COLO829 (cell line): Measurements from ENCODE around the gene HOXA6.

Experiments
- DNase-seq: peaks from one replicate; pipeline ENCODE4 v3.0.0; 2012; ENCODE audit warnings: low spot score

HOXA6 gene

DNA sequence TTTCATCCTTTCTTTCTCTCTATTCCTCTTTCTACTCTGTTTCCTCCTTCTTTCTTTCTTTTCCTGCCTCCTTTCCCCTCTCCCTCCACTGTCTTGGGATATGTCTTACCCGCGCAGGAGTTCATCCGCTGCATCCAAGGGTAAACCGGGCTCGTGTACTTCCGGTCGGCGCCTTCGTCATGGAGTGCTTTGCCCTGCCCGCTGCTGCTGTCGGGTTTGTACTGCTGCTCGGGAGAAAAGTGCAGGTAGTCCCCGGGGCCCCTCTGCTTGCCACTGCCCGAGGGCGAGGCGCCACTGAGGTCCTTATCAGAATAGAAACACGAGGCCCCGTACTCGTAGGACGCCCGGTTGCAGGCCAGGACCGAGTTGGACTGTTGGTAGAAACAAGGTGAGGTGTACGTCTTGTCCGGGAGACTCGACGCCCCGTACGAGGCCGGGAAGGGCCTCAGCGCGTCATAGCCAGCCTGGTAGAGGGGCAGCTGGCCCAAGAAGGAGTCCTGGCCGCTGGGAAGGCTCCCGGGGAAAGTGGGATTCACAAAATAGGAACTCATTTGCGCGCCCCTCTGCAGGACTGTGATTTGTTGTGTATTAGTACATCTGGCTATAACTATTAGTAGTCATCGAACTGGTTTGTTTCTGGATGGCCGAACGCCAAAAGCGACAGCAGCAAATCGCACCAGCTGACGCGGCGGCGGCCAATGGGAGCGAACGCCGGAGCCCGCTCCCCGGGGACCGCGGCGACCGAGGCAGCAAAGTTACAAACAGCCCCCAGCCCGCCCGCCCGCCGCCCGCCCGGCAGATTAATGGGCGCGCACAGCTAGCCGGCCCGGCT, at the start of gene HOXA6:
Gene HOXA6 (minus strand): TSS at position 576 of the 832 bp plus-strand sequence. CDS start 25 bp downstream, at position 551.
- DNase-seq, result no peak

DNA sequence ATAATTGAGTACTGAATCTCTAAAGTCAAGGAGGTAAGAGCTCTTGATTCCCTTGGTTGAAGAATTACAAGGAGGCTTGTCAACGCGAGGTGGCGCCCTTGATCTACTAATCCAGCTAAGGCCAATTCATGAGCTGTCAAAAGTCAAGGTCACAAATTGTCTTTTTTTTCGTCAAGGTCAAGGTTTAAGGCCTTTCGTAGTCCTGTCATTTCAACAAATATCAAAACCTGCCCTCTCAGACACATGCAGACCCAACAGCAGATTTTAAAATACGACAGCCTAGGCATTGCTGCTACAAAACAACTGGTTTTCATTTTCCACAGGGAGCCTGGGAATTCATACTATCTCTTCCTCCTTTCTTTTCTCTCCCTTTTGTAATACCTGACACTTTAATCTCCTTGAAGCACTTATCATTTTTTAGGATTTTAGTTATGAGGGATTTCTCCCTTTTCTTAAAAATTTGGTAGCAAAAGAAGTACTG, 48.8 kb upstream of the HOXA6 start:
- DNase-seq, result peak; percentile 75

DNA sequence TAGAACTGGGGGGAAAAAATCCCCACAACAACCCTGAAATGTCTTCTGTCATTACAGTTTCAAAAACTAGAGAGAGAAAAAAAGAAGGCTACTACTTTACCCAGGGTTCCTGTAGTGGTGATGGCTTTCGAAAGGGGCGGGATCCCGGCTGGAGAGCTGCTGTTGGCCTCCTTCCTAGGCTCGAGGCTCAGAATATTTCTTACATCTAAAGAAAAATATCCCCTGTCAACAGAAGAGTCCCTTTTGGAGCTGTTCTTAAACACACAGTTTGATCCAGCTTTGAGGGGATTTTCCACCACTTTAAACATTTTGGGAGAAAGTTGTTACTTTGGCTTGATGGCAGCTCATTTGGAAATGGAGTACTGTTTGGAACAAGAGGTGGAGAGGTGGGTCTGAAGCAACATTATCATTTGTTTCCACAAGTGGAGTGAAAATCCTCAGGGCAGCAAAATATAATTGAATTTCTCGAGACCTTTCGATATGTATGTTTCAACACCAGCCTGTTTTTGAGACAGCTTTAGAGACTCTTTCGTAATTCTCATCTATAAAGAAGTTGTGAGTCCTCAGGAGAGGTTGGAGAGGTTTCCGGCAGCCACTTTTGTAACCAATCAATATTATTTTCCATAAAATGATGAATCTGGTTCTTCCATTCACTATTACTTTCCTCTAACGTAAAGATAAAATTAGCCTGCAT, 47.3 kb upstream of the HOXA6 start:
- DNase-seq, result no peak

DNA sequence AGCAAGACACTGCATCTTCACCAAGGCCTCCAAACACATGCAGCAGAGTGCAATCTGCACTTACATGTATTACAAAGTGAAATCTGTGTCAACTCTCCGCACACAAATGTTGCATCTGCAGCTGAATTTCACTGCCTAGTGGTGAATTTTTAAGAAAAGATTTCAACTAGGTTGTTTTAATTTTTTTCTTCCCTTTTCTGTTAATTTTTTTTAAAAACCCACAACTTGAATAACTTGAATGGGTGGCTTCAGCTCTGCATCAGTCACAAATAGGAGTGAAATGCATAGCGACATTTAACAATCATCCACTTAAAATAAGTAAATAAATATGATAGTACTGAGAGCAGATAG, 46.4 kb upstream of the HOXA6 start:
- no peak for DNase-seq

DNA sequence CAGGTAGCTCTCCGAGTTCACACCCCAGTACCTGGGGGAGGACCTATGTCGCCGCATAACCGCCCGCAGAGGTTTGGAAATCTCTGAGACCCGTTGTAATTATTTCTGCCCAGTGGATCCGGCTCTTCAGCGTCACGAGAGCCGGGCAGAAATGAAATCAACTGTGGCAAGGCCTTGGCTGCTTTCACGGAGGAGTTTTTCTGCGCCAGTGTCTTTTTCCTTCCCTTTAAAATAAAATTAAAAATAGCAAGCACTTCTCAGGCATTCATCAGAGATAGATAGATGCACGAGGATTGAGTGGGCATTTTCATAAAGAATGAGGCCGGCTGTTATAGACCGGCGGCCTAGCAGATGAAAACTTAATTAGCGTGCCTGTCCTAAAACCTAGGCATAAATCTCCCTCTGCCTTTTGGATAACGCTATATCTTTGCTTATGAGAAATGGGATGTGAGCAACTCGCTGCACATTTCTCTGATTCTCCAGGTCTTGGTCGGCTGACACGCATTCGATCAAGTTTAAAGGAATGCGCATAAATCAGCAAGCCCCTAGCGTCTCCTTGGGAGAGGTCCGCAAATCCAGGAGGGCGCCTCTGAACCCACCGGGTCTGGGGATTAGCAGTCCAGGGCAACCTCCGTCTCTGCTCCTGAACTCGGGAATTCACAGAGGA, 45.9 kb upstream of the HOXA6 start:
- DNase-seq, result no peak

DNA sequence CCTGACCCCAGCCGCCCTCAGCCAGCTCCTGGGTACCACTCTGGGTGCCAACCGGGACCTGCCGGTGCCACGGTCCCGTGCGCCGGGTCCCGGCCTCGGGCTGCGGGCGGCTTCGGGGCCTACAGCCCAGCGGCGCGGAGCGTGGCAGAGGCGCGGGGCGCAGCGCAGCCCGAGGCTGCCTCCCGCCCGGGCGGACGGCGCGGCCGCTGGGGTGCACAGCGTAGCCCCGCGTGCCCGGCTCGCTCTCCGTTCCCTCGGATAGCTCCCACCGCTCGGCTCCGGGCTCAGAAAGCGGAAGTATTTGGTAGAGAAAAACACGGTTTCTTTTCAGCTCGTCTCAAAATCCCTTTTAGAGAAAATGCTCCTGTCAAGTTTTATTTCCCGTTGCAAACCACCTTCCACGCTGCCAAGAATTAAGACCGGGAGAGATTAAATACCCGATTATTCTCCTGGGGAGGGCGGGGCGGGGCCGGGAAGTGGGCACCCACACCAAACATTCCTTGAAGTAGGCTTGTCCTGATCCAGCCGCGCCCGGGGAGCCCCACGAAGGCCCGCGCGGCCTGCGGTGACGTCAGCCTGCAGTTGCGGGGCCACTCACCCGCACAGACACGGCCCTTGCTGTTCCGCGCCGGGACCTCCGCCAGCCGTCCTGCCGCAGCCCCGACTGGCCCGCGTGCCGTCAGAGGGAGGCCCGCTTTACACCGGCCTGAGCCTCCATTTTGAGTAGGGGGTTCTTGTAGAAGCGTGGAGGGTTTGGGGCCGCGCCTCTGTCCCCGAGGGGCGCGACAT, 45.2 kb upstream of the HOXA6 start:
- no peak for DNase-seq

DNA sequence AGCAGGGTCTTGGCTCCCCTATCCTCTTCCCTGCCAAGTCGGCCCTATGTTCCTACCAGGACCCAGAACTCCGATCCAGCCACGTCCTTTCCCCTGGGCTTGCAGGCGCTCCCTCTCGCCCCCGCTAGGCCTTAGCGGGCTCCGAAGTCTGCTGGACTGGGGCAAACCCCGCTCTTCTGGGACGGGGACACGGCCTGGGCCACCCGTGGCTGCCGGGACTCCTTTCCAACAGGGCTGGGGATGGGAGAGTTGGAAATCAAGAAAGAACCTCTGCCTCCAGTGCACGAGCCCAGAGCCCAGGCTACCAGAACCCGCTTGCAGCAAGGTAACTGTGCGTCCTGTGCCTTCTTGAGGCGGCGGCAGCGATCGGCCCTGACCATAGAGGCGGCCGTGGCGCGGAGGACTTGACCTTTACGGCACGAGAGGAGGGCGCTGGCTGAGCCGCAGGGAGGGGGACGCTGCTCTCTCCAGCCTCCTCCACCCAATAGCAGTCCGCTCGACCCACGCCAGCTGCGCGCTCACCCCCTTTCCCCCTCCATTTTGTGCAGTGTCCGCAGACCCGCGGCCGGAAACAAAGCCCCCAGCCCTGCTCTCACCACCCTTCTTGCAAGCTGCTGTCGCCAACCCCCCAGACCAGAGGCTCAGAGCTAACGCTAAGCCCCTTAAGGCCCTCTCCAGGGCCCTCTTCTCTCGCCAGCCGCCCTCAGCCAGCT, 44.4 kb upstream of the HOXA6 start:
- DNase-seq, result no peak

DNA sequence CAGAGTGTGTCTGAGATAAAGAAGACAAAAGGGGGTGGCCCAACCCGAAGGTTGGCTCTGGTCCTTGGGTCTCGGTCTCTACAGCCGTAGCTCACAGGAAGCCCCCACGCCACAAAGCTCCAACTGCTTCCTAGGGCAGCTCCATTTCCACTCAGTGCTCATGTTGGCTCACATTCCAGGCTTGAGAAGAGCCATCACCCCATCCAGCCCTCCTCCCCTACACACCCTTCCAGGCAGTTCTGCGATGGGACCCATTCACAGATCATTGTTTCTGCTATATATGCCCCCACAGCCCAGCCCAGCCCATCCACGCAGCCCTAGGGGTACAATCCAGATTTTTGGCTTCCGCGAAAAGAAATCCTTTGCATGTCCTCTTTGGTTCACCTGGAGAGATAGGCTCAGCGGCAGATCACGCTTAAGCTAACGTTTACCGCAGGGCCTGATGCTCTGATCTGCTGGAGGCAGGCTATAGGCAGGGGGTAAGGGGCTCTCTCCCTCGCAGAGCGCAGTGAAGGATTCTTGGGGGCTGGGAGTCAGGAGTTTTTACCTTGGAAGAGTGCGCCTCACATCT, 43.7 kb upstream of the HOXA6 start:
- DNase-seq, result no peak

DNA sequence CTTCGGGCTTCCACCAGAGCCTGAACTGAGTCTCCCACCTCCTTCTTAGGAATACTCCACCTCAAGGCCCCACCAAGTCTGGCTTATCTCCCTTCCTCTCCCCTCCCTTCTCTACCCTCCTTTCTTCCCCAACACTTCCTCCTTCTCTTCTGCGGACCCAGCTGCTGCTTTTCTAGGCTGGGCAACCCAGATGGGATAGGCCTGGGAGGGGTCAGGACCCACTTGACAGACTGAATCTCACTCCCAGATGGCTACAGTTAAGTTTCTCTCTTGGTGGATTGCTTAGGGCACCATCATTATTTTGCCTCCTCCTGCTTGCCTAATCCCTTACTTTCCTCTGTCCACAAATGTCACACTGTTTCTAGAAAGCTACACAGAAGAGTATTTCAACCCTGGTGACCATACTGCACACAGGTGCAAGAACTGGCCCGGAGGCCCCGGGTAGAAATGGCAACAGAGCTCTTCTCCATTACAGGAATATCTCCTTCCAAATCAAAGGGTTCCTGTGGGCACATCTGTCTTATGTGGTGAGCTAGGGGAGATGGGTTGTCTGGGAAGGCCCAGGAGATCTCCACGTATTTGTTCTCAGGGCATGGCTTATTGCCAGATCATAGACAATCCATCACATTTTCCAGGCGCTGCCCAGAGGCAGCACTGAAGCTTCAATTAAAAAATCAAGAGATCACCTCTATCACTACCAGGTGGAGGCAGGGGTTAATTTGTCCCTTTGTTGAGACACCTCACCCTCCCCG, 42.6 kb upstream of the HOXA6 start:
- no peak for DNase-seq

DNA sequence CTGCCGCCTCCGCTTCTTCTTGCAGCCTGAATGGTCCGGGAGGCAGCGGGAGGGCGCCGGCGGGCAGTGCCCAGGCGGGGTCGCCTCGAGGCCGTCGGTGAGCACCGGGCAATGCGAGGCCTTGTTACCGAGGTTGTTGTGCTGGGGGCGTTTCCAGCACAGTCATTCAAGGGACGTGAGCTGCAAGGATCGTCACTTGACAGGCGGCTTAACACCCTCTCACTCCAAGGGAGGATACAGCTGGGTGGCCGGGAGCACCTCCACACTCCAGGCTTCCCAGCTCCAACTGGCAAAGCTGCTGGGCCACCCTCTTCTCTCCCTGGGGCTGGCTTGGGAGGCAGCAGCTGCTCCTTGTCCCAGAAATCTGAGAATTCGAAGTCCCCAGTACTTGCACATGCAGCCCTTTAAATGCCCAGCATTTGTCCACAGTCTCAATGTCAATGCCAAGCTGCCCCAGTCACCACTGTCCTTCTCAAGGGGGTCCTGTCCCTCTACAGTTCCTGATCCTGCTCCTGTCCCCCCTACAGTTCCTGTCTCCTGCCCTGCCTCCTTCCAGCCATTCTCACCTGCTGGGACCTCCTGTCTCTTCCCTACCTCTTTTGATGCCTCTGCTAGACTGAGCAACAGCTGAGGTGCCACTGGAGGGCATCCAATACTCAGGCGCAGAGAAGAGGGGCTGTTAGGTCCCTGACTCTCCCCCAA, 41.9 kb upstream of the HOXA6 start:
- DNase-seq, result no peak

DNA sequence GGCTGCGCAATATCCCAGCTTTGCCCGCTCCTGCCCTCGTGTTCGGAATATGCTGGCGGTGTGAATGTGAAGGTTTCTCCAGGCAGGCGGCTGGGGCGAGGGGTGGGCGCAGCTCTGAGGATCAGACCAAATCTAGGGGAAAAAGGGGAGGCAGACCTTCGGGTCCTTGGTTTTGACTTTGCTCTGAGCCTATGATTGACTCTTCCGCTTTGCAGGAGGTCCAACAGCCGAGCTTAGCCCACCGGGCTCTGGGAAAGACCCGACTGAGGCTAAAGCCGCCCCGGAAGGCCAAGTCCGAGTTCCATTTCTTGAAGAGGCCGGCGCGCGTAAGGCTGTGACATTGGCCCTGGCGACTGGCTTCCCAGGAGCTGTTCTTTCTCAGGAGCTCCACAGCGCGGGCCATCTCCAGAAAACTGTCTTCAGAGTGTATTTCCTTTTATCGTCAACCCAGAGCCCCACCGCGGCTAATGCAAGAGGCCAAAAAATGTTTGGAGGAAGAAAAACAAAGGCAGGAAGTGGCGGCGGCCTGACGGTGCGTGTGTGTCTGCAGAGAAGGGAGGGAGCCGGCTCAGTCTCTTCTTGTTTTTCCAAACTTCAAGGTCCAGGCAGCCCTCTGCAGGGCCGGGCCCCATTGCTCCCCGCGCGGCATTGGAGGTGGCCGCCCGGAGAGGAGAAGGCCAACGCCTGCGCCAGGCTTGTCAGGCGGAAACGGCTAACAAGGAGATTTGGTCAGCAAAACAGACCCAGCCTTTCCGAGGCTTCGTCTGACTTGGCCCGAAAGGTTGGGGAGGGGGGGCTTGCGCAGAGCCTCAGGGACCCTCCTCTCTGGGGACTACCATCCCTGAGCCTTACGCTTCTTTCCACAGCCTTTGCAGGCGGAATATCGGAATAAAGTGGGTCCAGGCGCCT, 41.1 kb upstream of the HOXA6 start:
- DNase-seq, result no peak

DNA sequence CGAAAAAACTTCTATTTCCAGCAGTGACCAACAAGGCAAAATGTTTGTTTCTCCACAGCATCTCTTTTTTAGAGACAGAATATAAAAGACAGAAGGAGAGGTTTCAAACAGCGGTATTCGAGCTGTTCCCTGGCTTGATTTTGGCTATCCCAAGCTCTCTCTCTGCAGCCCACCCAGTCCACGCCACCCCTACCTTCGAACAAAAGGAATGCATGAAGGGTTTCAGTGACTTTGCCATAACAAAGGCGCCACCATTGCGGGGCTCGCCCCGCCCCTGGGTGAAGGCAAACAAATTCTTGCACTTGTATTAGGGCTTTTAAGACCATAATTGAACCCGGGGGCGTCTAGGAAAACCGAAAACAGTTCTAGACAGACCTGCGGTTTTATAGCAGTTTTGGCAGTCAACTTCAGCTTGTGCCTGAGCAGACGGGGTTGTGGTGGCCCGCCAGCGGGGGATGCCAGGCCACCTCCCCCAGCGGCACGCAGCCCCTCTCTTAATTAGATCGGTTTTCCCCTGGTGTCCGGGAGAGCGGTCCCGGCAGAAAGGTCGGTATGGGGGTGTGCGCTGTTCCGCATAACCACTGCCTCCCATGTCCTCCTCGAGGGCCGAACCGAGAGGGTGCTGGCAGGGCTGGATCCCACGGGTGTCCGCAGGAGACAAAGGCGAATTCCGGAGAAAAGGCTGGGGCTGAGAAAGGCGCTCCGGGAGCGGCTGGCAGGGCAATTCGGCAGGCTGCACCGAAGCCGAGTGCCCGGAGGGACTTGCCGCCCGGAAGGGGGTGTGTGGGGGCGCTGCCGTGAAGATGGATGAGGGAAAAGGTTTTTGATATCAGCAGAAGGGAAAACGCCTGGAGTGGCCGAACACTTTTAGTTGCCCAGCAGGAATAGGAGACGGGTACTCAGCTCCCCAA, 40.2 kb upstream of the HOXA6 start:
- no peak for DNase-seq

DNA sequence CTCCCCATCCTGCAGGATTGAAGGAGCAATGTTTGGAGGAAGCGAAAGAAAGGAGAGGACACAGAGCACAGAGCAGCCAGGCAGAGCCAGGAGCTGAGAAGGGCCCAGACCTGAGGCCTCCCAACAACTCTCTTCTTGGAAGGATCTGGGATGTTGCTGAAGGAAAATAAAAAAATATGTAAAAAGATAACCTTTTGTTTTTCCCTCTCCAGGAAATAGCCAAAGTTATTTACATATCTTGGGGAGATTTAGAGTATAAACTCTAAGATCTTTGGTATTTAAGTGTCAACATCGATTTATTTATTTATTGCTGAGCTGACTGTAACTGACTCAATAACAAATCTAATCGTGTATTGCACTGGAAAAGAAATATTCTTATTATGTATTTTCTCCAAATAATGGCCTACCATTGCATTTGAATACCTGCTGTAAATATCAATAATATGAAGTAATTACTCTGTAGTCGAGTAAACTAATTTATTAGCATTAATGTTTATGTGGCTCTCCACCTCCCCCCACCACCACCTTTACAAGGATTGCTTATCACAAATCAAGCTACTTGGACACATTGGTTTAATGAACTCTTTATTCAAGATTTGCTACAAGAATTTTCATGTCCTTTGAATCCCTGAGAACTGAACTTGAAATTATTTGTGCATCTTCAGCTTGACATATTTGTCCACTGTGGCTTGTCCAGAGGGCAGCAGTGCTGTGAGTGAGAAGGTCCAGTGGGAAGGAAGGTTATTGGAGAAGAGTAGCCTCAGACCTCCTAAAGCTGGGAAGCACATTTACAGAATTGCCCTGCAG, 39.3 kb upstream of the HOXA6 start:
- no peak for DNase-seq

DNA sequence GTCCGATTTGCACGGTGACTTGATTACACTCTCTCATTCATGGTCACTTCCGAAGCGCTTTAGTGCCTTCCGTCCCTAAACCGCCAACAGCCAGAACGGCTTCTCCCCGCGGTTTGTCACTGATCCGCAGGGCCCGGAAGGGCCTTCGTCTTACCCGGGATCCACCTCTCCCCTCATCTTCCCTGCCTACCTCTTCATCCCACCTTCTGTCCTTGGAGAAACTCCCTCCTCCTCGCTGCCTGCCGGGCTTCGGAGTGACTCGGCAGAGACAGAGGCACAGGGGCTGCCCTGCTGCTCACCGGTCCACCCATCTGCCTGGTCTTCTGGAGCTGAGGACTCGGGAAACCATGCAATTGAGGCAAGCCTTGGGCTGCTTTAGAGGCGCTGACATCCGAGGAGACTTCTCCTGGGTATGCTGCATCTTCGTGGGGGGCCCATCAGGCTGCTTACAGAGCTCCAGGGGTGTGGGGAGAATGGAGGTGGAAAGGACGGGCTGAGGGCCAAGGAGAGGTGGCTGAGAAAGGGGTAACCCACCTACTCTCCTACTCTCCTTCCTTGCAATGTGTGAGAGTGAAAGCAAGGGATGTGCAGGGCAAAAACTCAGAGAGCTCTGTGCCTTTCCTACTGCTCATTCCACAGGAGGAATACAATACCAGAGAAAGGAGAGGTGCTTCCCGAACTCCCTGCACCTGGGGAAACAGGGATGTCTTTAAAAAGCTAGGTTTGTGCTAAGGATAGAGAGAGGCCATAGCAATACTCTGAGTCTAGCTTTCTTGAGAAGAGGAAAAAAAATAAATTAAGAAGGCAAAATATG, 38.5 kb upstream of the HOXA6 start:
- DNase-seq, result no peak

DNA sequence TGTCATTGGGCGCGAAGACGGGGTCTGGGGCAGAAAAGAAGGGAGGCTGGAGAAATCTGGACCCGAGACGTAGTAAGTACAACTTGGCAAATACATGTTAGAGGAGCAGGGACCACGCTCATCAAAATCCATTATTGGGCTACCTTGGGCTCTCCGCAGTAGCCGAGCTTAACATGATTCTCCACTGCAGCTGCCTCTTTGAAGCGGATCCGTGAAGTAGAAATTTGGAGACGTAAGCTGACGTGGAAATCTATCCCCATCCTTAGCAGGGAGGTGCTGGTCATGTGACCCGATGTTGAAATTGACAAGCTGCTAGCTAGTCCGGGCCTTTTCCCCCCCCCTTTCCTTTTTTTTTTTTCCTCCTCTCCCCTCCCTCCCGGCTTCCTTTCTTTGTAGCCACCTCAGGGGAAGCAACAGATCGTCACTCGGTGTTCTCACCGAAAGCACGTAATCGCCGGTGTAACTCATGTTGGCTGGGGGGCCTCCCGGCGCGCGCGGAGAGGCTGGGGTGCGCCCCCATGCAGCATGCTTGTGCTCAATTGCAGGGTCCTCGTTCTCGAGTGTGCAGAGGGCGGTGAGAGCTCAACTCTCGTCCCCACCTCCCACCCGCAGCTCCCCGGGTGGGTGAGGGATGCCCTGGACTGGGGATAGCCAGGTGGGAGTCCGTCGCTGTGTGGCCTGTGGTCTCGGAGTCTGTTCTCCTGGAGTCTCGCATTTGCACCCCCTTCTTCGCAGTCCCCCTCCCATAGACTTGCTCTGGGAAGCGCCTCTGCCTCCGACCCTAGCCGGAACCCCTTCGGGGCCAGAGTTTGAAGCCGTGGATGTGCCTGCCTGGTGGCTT, 37.7 kb upstream of the HOXA6 start, which contains the start of gene HOXA11:
Gene HOXA11 (minus strand): TSS at position 220 of the 841 bp plus-strand sequence. CDS start 88 bp downstream, at position 132.
- DNase-seq, result no peak
